Measurements from ENCODE around the gene HABP2. TPM values are rescaled to one million over a fixed set of nuclear protein-coding genes. Genes with fewer than 3 reads are reported as not detected.

The HABP2 gene
- total RNA-seq (2013), result not detected
- polyA plus RNA-seq (not detected), polyA minus RNA-seq (not detected in 2 replicates), total RNA-seq (0 to 0.75 (median 0.05) reads per million in 11 experiments)

DNA sequence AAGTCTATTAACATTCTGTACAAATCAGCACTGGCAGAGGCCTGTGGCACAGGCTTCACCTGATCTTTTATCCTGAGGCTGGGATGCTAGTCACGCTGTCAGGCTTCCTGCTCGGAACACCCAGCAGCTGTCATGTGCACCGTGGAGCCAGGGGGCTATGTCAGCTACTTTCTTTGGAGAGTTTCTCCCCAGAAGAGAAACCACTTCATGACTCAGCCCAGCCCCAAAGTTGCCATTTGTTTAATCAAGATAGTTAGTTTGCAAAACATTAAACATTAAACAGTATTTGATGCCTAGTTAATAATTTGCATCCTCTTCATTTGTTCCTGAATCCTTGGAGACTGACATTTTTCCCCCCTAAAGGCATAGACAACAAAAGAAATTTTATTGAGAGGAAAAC lies at the start of gene HABP2:
TSS of gene HABP2 (plus strand) at position 353 of the 400 bp plus-strand sequence. CDS start 69 bp downstream, outside the sequence.
- Mint-ChIP-seq H3K9me3 (peaks cover 0 to 1% (median 0%) of the 10 kb centered on the region in 7 donors), H3K4me1 (peaks cover 4% of the 10 kb centered on the region), H3K27me3 (ENCODE audit: low read depth in 3 of 3) (peaks cover 3 to 10% (median 5%) of the 10 kb centered on the region in 3 donors), H3K4me3 (no peak within 1 kb of the TSS), H3K27ac (no peak within 1 kb of the TSS), H3K36me3 (no peaks in the 10 kb centered on the region)
- intact Hi-C loops (cut with micrococcal nuclease), result no loop called here
- Histone ChIP-seq H2AFZ (ENCODE audit: insufficient read depth, low read depth, low read length, poor library complexity, severe bottlenecking) (no peak within 1 kb of the TSS), H3K27me3 (ENCODE audit: control insufficient read depth in 2 of 2, insufficient read depth in 2 of 2, low read length in 2 of 2) (peaks cover 0 to under 1% of the 10 kb centered on the region in 2 donors), H3K9ac (ENCODE audit: insufficient read depth, low read length, poor library complexity, severe bottlenecking) (no peak within 1 kb of the TSS), H3K4me2 (replicated peaks; ENCODE audit: extremely low read depth, low read length, poor library complexity, severe bottlenecking) (no peak within 1 kb of the TSS), H3K4me3 (replicated peaks in 1 of 3; ENCODE audit: low read depth in 2 of 3, low read length in 3 of 3) (no peak within 1 kb of the TSS), H3K79me2 (ENCODE audit: insufficient read depth, low read length) (no peaks in the 10 kb centered on the region), H3K36me3 (replicated peaks in 1 of 2; ENCODE audit: control insufficient read depth in 1 of 2, insufficient read depth in 2 of 2, low read length in 2 of 2) (no peaks in the 10 kb centered on the region), H3K4me1 (ENCODE audit: control insufficient read depth in 1 of 2, insufficient read depth in 2 of 2, low read length in 2 of 2) (no peaks in the 10 kb centered on the region), H3K27ac (ENCODE audit: low read depth in 1 of 2, low read length in 2 of 2) (no peak within 1 kb of the TSS), H3K9me3 (replicated peaks in 1 of 2; ENCODE audit: control insufficient read depth in 1 of 2, insufficient read depth in 1 of 2, low read length in 2 of 2) (no peaks in the 10 kb centered on the region), H4K20me1 (ENCODE audit: insufficient read depth, low read length) (no peaks in the 10 kb centered on the region)
- WGBS (ENCODE audit: insufficient coverage), result 100% methylated on average over 2 of the region's 3 CpGs
- no peak for DNase-seq
- TF ChIP-seq, protein P1, sequence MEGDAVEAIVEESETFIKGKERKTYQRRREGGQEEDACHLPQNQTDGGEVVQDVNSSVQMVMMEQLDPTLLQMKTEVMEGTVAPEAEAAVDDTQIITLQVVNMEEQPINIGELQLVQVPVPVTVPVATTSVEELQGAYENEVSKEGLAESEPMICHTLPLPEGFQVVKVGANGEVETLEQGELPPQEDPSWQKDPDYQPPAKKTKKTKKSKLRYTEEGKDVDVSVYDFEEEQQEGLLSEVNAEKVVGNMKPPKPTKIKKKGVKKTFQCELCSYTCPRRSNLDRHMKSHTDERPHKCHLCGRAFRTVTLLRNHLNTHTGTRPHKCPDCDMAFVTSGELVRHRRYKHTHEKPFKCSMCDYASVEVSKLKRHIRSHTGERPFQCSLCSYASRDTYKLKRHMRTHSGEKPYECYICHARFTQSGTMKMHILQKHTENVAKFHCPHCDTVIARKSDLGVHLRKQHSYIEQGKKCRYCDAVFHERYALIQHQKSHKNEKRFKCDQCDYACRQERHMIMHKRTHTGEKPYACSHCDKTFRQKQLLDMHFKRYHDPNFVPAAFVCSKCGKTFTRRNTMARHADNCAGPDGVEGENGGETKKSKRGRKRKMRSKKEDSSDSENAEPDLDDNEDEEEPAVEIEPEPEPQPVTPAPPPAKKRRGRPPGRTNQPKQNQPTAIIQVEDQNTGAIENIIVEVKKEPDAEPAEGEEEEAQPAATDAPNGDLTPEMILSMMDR (IDR thresholded peaks at IDR 0.05), result no peak

GRCh38 chr10:113503930-113504329 lies 48.9 kb upstream of the HABP2 start:
- Histone ChIP-seq H3K79me2 (ENCODE audit: insufficient read depth, low read length) (no peaks in the 10 kb centered on the region), H3K9me3 (replicated peaks in 1 of 2; ENCODE audit: control insufficient read depth in 1 of 2, insufficient read depth in 1 of 2, low read length in 2 of 2) (no peaks in the 10 kb centered on the region), H2AFZ (ENCODE audit: insufficient read depth, low read depth, low read length, poor library complexity, severe bottlenecking) (no peak overlapping the region), H3K36me3 (replicated peaks in 1 of 2; ENCODE audit: control insufficient read depth in 1 of 2, insufficient read depth in 2 of 2, low read length in 2 of 2) (no peaks in the 10 kb centered on the region), H4K20me1 (ENCODE audit: insufficient read depth, low read length) (no peaks in the 10 kb centered on the region), H3K4me1 (ENCODE audit: control insufficient read depth in 1 of 2, insufficient read depth in 2 of 2, low read length in 2 of 2) (peaks cover 24 to 28% of the 10 kb centered on the region in 2 donors), H3K4me2 (replicated peaks; ENCODE audit: extremely low read depth, low read length, poor library complexity, severe bottlenecking) (no peak overlapping the region), H3K9ac (ENCODE audit: insufficient read depth, low read length, poor library complexity, severe bottlenecking) (no peak overlapping the region), H3K4me3 (replicated peaks in 1 of 3; ENCODE audit: low read depth in 2 of 3, low read length in 3 of 3) (no peak overlapping the region), H3K27ac (ENCODE audit: low read depth in 1 of 2, low read length in 2 of 2) (no peak overlapping the region), H3K27me3 (ENCODE audit: control insufficient read depth in 2 of 2, insufficient read depth in 2 of 2, low read length in 2 of 2) (no peaks in the 10 kb centered on the region)
- Mint-ChIP-seq H3K4me3 (no peak overlapping the region), H3K36me3 (peaks cover 2% of the 10 kb centered on the region in 2 donors), H3K4me1 (peaks cover 36% of the 10 kb centered on the region), H3K27ac (peak overlapping the region in 2 of 7 donors; percentile 7 to 46), H3K9me3 (peaks cover 3 to 13% (median 7%) of the 10 kb centered on the region in 7 donors), H3K27me3 (ENCODE audit: low read depth in 3 of 3) (no peaks in the 10 kb centered on the region)
- intact Hi-C loops (cut with micrococcal nuclease), result no loop called here
- WGBS (ENCODE audit: insufficient coverage), result 14% methylated on average over 2 of the region's 4 CpGs
- peak; percentile 23 to 29 (median 23) for DNase-seq
- TF ChIP-seq, protein P1 (IDR thresholded peaks at IDR 0.05), result no peak

All from CD14-positive monocyte (primary cell).